Neural cell (in vitro differentiated cells): Measurements from ENCODE around the gene RECQL. TPM values are rescaled to one million over a fixed set of nuclear protein-coding genes. Genes with fewer than 3 reads are reported as not detected.

Experiments
- H2AFZ ChIP-seq: fragments of 200-600, 300-800 bp; sonication (generic), shearing (Covaris generic); 2 replicates; pipeline ENCODE4 v1.6.0; 2014; ENCODE audit warnings: low read depth, mild to moderate bottlenecking, antibody characterized with exemption, low read length, moderate library complexity
- H3F3A ChIP-seq: fragments of 200-600 bp; shearing (Covaris generic); 2 replicates; pipeline ENCODE4 v1.6.1; 2016; ENCODE audit warnings: mild to moderate bottlenecking, moderate library complexity, mixed read lengths, antibody characterized with exemption, low read length; ENCODE audit not compliant: insufficient read depth, poor library complexity, severe bottlenecking
- H3K27ac ChIP-seq: fragments of 200-600, 300-800 bp; sonication (generic), shearing (Covaris generic); 2 replicates; pipeline ENCODE4 v1.5.1; 2014; ENCODE audit warnings: mild to moderate bottlenecking, low read length, moderate library complexity
- H3K27me3 ChIP-seq: fragments of 300-800, 200-600 bp; sonication (generic), shearing (Covaris generic); 2 replicates; pipeline ENCODE4 v1.6.0; 2014; ENCODE audit warnings: mild to moderate bottlenecking, low read depth, low read length, moderate library complexity; ENCODE audit not compliant: insufficient read depth
- H3K36me3 ChIP-seq: fragments of 300-800, 200-600 bp; sonication (generic), shearing (Covaris generic); 2 replicates; pipeline ENCODE4 v1.5.1; 2014; ENCODE audit warnings: mild to moderate bottlenecking, antibody characterized with exemption, low read length, moderate library complexity; ENCODE audit not compliant: insufficient read depth
- H3K4me2 ChIP-seq: fragments of 300-800, 200-600 bp; sonication (generic), shearing (Covaris generic); 2 replicates; pipeline ENCODE4 v1.6.0; 2014; ENCODE audit warnings: mild to moderate bottlenecking, low read length
- H3K4me3 ChIP-seq: fragments of 300-800, 200-600 bp; sonication (generic), shearing (Covaris generic); 2 replicates; pipeline ENCODE4 v1.5.1; 2014; ENCODE audit warnings: mild to moderate bottlenecking, low read length, moderate library complexity
- H3K79me2 ChIP-seq: fragments of 200-600 bp; shearing (Covaris generic); replicated peaks from 2 replicates; pipeline ENCODE4 v1.6.0; 2014; ENCODE audit warnings: mild to moderate bottlenecking, low read length, moderate library complexity; ENCODE audit not compliant: insufficient read depth
- H3K9ac ChIP-seq: fragments of 300-800, 200-600 bp; sonication (generic), shearing (Covaris generic); 2 replicates; pipeline ENCODE4 v1.6.1; 2016; ENCODE audit warnings: mild to moderate bottlenecking, low read length, mixed read lengths
- H3K9me2 ChIP-seq: fragments of 200-600 bp; shearing (Covaris generic); 2 replicates; pipeline ENCODE4 v1.6.1; 2016; ENCODE audit warnings: mild to moderate bottlenecking, low read length, mixed read lengths; ENCODE audit not compliant: insufficient read depth
- H3K9me3 ChIP-seq: fragments of 200-600, 300-800 bp; sonication (generic), shearing (Covaris generic); 2 replicates; pipeline ENCODE4 v1.6.1; 2016; ENCODE audit warnings: mild to moderate bottlenecking, mixed run types, low read length, moderate library complexity, mixed read lengths
- H4K20me1 ChIP-seq: fragments of 200-600 bp; shearing (Covaris generic); 2 replicates; pipeline ENCODE4 v1.6.1; 2016; ENCODE audit warnings: mild to moderate bottlenecking, mixed run types; ENCODE audit not compliant: insufficient read depth
- EP300 ChIP-seq: fragments of 450-650 bp; conservative IDR thresholded peaks from 2 replicates; pipeline ENCODE4 v1.6.1; 2014; ENCODE audit warnings: antibody characterized with exemption, mild to moderate bottlenecking, moderate library complexity; ENCODE audit not compliant: poor library complexity, severe bottlenecking
- EZH2 ChIP-seq: fragments of 200-600, 300-800 bp; shearing (Covaris generic), sonication (generic); IDR thresholded peaks from 2 replicates; pipeline ENCODE4 v1.6.1; 2014; ENCODE audit warnings: antibody characterized with exemption, low read length, borderline replicate concordance, mild to moderate bottlenecking; ENCODE audit not compliant: insufficient read depth, poor library complexity, severe bottlenecking
- MXI1 ChIP-seq: fragments of 450-650 bp; conservative IDR thresholded peaks from 2 replicates; pipeline ENCODE4 v1.6.1; 2014; ENCODE audit warnings: antibody characterized with exemption, mild to moderate bottlenecking; ENCODE audit not compliant: poor library complexity, severe bottlenecking
- POLR2AphosphoS5 ChIP-seq: IDR thresholded peaks from 2 replicates; pipeline ENCODE4 v1.6.1; 2012
- RAD21 ChIP-seq: fragments of 450-650 bp; conservative IDR thresholded peaks from 2 replicates; pipeline ENCODE4 v1.6.1; 2014; ENCODE audit warnings: antibody characterized with exemption, mild to moderate bottlenecking, moderate library complexity
- REST ChIP-seq: IDR thresholded peaks from 2 replicates; pipeline ENCODE4 v1.6.1; 2012; ENCODE audit warnings: borderline replicate concordance
- SMC3 ChIP-seq: fragments of 450-650 bp; conservative IDR thresholded peaks from 2 replicates; pipeline ENCODE4 v1.6.1; 2014; ENCODE audit warnings: antibody characterized with exemption, mild to moderate bottlenecking, moderate library complexity; ENCODE audit not compliant: poor library complexity
- TAF1 ChIP-seq: IDR thresholded peaks from 2 replicates; pipeline ENCODE4 v1.6.1; 2012; ENCODE audit warnings: low read depth
- polyA minus RNA-seq: library from RNA; depleted of rRNA, polyadenylated mRNA; stranded (reverse); fragments of >200 nt; gene quantifications from 2 replicates; pipeline ENCODE4 v1.2.3, GENCODE V29; 2014
- polyA plus RNA-seq: library from polyadenylated mRNA; depleted of rRNA; stranded (reverse); fragments of >200 nt; gene quantifications from 2 replicates; pipeline ENCODE4 v1.2.3, GENCODE V29; 2014
- TF ChIP-seq, protein P1 (sequence below): fragments of 450-650 bp; IDR thresholded peaks from 2 replicates; pipeline ENCODE4 v1.5.1; 2014; ENCODE audit warnings: antibody characterized with exemption, mild to moderate bottlenecking, moderate library complexity; ENCODE audit not compliant: poor library complexity, severe bottlenecking

The RECQL gene
- 28.8 and 29.2 TPM in 2 replicates for polyA plus RNA-seq
- 39.1 and 43.8 TPM in 2 replicates for polyA minus RNA-seq

GRCh38 chr12:21501258-21502163 lies at the start of gene RECQL, which contains the start of gene GOLT1B:
Gene RECQL (minus strand): TSS chr12:21501635. CDS start chr12:21499570, 2,065 bp downstream.
Gene GOLT1B (plus strand): TSS chr12:21501789. CDS start chr12:21501924, 135 bp downstream.
- H3K9me3 ChIP-seq: no peaks in the 10 kb centered on the region
- no peaks in the 10 kb centered on the region for H4K20me1 ChIP-seq
- TF ChIP-seq SMC3: peak; percentile 40
- no peak for TF ChIP-seq EP300
- peak; percentile 86 for TF ChIP-seq POLR2AphosphoS5
- no peak for TF ChIP-seq EZH2
- peak; percentile 58 for TF ChIP-seq TAF1
- peak; percentile 53 for TF ChIP-seq REST
- TF ChIP-seq MXI1: peak; percentile 98
- peak; percentile 18 for TF ChIP-seq RAD21
- no peaks in the 10 kb centered on the region for H3K9me2 ChIP-seq
- H3K4me3 ChIP-seq: peak within 1 kb of the TSS; percentile 81
- peak within 1 kb of the TSS; percentile 84 for H3K27ac ChIP-seq
- H3F3A ChIP-seq: no peaks in the 10 kb centered on the region
- peak within 1 kb of the TSS; percentile 88 for H3K4me2 ChIP-seq
- peaks cover 65% of the 10 kb centered on the region for H3K79me2 ChIP-seq
- H3K9ac ChIP-seq: peak within 1 kb of the TSS; percentile 81
- peak within 1 kb of the TSS; percentile 78 for H2AFZ ChIP-seq
- no peaks in the 10 kb centered on the region for H3K36me3 ChIP-seq
- H3K27me3 ChIP-seq: no peaks in the 10 kb centered on the region

DNA sequence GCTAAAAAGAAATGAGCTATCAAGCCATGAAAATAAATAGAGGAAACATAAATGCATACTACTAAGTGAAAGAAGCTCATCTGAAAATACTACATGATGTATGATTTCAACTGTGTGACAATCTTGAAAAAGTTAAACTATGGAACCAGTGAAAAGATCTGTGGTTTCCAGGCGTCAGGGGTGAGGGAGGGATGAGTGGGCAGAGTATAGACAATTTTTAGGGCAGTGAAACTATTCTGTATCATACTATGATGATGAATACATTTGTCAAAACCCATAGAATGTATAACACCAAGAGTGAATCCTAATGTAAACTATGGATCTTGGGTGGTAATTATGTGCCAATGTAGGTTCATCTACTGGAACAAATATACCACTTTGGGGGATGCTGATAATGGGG lies 46.0 kb upstream of the RECQL start:
- Histone ChIP-seq H3K79me2 (no peaks in the 10 kb centered on the region), H3F3A (no peaks in the 10 kb centered on the region), H3K4me3 (no peak overlapping the region), H2AFZ (no peak overlapping the region), H3K27me3 (no peaks in the 10 kb centered on the region), H3K36me3 (no peaks in the 10 kb centered on the region), H3K9me2 (no peaks in the 10 kb centered on the region), H4K20me1 (no peaks in the 10 kb centered on the region), H3K27ac (no peak overlapping the region), H3K9me3 (no peaks in the 10 kb centered on the region), H3K4me2 (no peak overlapping the region), H3K9ac (no peak overlapping the region)
- TF ChIP-seq REST (no peak), POLR2AphosphoS5 (no peak), RAD21 (no peak), SMC3 (no peak), EZH2 (no peak), EP300 (no peak), TAF1 (no peak), MXI1 (no peak)
- TF ChIP-seq, protein P1, sequence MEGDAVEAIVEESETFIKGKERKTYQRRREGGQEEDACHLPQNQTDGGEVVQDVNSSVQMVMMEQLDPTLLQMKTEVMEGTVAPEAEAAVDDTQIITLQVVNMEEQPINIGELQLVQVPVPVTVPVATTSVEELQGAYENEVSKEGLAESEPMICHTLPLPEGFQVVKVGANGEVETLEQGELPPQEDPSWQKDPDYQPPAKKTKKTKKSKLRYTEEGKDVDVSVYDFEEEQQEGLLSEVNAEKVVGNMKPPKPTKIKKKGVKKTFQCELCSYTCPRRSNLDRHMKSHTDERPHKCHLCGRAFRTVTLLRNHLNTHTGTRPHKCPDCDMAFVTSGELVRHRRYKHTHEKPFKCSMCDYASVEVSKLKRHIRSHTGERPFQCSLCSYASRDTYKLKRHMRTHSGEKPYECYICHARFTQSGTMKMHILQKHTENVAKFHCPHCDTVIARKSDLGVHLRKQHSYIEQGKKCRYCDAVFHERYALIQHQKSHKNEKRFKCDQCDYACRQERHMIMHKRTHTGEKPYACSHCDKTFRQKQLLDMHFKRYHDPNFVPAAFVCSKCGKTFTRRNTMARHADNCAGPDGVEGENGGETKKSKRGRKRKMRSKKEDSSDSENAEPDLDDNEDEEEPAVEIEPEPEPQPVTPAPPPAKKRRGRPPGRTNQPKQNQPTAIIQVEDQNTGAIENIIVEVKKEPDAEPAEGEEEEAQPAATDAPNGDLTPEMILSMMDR: no peak
